NCI-H2081 treated with DMSO at 0.1 percent for 48 hours (cell line): ENCODE measurements around the gene MIR17HG.
"Not testable (repeated sequence)": the region's sequence is repeated elsewhere in the genome, so short reads cannot be mapped to it uniquely, and the experiment has no call there.

Source experiments
- DNase-seq: peaks from one replicate; lab custom pipeline; 2025; lab: John Stamatoyannopoulos, UW

The MIR17HG gene

DNA sequence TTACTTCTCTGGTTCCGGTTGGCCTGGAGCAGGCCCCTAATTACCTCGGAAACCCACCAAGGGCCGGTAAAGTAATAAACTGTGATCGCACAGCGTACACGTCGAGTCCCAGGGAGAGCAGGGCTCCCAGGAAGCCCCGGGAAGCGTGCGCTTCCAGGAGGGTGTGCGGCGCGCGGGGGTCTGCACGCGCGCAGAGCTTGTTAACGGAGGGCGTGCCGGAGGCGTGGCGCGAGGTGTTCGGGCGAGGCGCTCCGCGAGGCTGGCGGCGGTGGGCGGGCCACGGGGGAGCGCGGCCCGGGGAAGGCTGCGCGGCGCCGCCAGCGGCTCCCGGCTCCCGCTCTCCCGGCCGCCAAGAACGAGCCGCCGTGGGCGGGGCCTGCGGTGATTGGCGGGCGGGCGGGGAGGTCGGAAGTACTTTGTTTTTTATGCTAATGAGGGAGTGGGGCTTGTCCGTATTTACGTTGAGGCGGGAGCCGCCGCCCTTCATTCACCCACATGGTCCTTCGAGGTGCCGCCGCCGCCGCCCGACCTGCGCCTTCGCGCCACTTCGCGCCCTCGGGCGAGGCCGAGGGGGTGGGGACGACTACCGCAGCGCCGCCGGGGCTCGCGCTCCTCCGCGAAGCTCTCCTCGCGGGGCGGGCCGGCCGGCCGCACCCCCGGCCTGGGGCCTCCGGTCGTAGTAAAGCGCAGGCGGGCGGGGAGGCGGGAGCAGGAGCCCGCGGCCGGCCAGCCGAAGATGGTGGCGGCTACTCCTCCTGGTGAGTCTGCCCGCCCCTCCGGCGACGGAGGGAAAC lies at the start of gene MIR17HG:
Gene MIR17HG, plus strand, starts transcription at position 486 of the 794 bp plus-strand sequence.
- peak; percentile 76 for DNase-seq

DNA sequence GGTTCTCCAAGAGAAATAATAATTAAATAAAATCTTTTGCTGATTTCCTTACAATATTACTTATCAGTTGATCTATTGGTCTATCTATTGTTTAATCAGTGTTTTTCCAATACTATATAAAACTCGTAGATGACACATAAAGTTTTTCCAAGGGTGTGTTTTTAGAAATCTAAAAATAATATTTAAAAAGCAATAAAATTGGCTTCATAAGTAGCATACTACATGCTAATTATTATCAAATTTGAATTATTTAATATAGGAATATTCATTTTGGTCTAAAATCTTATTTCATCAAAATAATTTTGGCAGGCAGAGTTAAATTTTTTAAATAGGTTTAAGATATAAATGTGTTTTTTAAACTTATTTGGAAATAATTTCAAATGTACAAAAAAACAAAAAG lies 49.4 kb upstream of the MIR17HG start:
- DNase-seq = no peak

DNA sequence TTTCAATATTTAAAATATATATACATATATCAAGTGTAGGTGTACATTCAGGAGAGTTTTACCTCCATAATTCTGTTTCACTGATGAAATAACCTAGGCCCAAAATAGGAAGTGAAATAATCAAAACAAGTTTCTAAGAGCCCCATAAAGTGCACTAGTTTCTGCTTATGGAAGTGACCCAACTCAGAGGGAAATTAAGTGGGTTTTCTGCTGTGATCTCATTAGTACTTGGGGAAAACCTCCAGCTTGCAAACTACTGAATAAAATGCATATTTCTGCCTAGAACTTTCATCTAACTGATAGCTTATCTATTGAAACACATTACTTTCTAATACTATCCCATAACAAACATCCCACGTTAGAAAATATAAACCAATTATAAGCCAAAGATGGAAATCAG lies 45.4 kb upstream of the MIR17HG start:
- no peak for DNase-seq

DNA sequence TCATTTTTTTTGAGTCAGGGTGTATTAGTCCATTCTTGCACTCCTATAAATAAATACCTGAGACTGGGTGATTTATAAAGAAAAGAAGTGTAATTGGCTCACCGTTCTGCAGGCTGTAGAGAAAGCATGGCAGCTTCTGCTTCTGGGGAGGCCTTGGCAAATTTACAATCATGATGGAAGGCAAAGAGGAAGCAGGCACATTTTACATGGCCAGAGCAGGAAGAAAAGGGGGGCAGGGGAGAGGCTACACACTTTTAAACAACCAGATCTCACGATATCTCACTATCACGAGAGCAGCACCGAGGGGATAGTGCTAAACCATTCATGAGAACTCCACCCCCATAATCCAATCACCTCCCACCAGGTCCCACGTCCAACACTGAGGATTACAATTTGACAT lies 44.5 kb upstream of the MIR17HG start:
- DNase-seq = no peak

DNA sequence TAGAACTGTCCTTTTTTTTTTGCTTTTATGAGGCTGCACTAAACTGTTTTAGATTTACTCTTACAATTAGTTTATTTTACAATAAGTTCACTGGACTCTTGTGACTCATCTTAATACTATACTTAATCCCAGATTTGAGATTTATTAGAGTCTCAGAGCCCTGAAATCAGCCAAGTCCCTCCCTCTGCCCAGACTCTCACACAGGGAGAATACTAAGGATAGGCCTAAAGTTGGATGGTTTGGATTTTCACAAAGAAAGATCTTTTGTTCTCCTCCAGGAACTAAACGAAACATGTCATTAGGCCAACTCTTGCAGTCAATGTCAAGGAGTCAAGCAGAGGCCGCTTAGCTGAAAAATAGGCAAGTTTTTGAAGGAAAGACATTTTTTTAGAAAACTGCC lies 42.7 kb upstream of the MIR17HG start:
- DNase-seq = no peak

DNA sequence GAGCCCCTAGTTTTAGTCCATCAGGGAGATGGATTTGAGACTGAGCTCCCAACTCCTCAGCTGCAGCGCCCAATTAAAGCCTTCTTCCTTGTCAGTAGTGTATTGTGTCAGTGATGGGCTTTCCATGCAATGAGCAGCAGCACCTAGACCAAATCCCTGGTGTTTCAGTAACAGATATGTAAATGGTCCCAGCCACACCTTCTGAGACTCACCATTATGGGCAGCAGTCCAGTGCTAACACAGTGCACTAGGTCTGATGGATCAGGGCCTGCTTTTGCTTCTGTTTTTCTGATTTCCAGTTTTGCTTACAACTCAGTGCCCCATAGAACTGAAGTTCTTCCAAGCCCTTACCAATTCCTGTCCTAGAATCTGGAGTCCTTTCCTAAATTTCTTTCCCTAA lies 41.8 kb upstream of the MIR17HG start:
- no peak for DNase-seq

DNA sequence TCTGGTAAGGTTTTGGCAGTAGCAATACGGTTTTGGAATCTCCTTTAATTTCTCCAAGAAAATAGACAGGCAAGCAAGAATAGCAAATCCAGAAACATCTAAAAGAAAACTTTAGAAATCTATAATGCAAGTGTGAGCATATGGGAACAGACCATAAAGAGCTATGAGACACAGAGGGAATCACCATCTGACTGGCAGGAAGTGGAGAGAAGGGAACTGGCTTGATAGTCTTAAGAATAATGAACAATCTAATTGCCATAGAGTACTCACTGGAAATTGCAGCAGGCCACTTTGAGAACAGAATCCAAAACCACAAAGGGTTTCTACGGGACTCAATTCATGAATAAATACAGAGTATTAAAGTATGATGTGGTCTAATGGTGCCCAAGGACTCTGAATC lies 39.6 kb upstream of the MIR17HG start:
- DNase-seq = no peak

DNA sequence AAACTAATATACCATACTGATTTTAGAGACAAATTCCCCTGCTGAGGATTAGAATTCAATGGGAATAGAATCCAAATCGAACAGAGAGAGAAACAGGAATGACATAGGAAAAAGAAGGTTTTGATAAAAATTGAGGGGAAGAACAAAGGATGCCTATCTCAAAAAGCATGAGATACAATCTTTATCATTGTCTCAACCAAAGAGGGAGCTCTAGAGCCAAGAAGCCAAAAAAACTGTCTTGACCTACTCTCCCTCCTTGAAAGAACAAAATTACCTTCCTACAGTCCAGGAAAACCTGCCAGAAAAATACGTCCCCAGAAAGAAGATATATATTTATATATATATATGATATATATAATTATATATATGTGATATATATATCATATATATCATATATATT lies 39.2 kb upstream of the MIR17HG start:
- DNase-seq = no peak

DNA sequence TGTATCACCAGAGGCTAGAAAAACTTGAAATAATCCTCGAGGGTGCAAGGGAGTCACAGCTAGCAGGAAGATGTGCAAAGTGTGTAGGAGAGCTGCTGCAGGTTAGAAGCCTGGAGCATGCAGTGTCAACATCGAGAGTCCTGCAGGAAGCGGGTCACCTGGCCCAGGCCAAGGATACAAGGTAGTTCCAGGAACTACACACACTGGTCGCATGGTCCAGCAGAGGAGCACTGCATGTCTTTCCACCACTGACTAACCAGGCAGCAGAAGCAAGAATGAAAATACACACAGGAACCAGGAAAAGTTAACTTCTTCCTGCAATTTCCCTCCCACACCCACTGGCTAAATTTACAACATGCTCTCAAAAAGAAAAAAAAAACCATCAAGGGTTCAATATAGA lies 36.0 kb upstream of the MIR17HG start:
- no peak for DNase-seq

DNA sequence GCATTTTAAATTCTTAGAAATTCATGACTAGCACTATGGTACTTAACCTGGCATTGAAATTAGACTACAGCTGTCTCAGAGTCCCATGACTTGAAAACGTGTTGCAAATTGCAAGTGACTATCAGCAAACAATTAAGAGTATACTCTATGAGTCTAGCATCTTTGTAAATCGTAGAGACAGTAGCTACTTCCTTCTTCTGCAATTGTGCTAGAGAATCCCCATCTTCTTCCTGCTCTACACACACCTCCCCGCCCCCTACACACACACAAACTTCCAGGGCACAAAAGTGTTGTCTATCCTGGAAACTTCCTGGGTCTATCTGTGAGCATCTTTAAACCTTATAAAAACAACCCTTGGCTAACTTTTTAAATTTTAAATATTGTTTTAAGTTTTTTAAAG lies 35.2 kb upstream of the MIR17HG start:
- DNase-seq = no peak

DNA sequence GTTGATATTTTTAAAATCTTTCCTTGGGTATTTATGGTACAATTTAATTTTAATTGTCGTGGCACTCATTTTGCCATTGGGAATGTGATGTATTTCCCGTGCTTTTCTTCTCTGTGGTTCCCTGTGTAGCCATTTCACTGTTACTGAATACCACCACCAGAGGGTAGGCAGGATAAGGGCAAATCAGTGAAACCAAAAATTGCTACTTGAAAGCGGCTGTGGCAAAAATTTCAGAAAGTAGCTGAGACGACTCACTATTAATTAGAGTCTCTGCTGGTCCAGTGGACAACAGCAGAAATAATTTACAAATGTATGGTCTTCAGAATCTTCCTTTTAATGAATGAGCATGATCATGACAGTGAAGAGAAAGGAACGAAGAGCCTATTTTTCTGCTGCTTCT lies 34.4 kb upstream of the MIR17HG start:
- DNase-seq = no peak

DNA sequence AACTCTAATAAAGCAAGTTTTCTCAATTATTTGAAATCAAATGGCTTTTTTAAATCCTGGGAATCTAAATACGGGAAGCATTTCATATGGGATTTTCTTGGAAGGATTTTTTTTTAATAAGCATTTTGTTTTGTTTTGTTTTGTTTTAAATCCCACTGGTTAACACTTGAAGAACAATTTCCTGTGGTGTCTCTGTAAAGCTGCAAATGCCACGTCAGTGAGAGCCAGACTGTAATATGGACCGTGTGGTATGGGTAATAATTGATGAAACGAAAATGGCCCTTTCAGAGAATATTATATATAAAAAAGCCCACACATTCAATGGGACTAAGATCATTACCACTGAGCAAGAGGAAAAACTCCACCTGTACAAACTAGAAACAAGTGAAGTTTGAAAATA lies 33.9 kb upstream of the MIR17HG start:
- no peak for DNase-seq

DNA sequence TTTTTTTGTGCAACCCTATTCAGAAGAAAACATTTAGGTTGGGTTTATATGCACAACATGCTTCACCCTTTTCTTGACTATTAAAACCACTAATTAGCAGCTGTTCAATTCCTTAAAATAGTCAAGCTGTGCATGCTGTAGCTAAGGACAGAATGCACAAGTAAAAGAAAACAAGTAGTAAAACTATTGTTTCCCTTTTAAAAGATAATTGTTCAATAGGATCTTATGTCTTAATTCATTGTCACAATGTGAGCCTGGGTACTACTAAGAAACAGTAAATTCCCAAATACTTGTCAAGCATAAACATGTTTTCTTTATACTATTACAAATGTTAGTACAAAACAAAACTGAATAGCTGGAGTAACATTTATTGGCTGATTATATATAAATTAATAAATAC lies 32.6 kb upstream of the MIR17HG start:
- no peak for DNase-seq

DNA sequence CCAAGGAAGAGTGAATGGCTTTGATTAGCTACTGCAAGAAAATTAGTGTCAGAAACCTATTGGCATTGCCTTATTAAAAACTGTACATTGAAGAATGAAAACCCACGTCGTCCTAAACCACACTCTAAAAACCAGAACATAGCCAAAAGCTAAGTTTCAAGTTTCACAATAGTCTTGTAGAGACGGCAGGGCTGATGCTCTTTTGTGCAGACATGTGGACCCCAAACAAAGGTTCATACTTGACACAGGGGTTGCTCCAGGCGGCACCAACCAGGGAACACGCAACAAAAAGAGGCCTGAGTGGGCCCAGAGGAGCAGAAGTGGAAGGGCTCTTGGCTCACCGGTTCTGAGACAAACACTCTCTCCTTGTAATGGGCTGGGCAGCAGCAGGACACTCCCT lies 28.6 kb upstream of the MIR17HG start:
- DNase-seq = no peak

DNA sequence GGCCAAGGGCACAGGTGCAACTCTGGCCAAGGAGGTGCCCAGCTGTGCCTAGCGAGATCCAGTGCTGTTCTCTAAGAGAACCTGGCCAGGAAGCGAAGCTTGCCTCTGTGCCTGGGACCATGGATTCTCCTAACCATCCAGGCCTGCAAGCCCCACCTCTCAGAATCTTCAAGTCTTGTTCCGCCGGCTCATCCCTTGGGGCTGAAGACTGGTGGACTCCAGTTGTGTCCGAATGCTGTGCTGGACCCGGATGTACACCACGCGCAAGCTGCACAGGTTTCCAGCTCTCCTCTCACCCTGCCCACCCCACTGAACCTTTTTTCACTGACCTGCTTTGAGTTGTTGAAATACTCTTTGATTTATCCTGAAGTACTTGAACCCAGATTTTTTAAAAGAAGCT lies 27.5 kb upstream of the MIR17HG start:
- no peak for DNase-seq

DNA sequence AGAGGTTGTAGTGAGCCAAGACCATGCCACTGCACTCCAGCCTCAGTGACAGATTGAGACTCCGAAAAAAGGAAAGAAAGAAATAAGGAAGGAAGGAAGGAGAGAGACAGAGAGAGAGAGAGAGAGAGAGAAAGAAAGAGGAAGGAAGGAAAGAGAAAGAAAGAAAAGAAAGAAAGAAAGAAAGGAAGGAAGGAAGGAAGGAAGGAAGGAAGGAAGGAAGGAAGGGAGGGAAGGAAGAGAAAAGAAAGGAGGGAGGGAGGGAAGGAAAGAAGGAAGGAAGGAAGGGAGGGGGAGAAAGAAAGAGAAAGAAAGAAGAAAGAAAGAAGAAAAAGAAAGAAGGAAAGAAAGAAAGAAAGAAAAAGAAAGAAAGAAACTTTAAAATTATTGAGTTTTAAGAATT lies 26.5 kb upstream of the MIR17HG start:
- DNase-seq = not testable (repeated sequence)

DNA sequence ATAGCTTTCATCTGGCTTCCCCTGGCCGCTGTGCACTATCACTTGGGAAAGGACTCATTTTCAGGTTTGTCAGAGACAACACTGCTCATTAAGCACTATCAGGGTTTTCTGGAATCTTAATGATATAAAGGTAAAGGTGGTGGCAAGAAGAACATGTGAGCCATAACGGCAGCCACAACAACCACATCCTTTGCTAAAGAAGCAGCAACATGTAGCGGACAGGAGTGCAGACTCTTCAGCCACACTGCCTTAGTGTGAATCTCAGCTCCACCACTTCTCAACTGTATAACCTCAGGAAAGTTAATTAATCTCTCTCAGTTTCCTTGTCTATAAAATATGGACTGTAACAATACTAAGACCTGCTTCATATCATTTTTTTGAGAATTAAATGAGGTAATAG lies 24.1 kb upstream of the MIR17HG start:
- DNase-seq = no peak

DNA sequence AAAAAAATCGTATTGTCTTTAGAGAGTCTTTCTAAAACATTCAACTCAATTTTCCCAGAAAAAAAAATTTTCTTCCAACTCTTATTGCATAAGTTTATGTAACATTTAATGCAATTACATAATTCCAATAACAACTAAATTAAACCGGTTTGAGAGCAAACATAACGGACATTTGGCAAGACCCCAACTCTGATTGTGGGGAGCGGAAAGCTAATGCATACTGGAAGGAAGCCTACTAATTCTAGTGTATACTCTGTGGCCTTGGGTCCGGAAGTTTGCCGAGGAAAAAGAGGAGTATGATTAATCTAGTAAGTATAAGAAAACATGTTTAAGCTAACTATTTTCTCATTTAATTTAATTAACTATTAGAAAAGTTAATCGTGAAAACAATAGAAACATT lies 21.3 kb upstream of the MIR17HG start:
- DNase-seq = no peak

DNA sequence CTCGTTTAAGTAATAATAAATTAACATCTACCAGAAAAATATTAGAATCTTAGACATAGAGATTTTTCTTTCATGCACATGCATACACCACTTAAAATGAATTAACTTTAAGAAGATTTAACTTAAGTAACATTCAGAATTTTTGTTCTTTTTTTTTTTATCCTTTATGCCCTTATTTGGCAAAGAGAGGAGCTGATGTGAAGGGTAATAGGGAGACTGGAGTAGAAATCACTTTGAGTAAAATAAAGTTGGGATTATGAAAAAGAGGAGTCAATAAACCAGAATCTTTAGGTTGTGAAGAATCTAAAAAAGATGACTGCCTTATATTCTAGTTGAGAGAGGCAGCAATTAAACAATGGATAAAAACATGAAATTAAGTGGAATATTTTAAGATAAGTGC lies 18.8 kb upstream of the MIR17HG start:
- no peak for DNase-seq

DNA sequence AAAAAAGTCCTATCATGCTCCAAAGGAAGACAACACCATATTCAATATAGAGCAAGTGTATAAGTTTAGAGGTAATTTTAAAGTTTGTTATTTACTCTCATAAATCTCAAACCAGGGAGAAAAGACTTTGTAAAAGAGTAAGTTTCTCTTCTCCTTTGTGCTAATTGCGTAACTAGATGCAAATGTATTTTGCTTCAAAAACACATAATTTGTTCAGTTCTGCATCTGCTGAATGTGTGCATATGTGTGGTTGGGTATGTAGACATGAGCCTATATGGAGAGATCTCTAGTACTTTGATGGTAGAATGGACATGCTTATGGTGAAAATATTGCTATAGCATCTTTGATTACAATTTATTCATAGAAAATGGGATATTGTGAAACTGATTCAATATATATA lies 17.8 kb upstream of the MIR17HG start:
- no peak for DNase-seq

DNA sequence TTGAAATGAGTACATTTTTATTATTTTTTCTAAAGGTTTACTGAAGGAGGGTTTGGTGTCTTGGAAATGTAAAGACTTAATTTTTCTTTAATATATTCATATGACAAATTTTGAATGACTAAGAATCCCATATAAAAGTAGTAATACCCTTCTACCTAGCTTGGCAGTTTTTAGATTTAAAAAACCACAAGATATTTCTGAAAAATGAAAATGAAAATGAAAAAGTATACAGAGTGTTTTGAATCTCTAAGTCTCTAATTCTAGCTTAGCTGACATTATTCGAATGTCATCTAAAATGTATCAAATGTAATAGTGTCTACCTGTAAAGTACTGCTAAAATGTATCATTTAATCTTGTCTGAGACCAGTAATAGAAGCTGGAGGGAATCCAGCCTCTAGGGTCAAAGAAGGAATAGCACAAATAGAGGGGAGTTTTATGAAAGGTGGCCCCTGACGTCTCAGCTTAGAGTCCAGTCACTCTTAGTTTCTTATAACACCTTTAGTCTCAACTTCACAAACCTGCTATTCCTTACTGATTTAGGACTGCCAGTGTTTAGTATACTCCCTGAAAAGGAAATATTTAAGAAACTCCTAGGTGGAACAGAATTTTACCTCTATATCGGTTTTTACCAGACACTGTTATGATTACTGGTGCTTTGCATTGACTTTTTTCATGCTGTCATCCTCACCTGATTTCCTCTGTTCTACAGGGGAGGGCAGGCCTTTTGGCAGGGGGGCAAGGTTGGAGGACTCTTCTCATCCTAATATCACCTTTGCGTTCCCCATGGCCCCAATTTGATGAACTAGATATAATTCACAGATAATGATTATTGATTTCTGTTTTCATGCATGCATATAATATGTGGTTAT lies 16.2 kb upstream of the MIR17HG start:
- no peak for DNase-seq

DNA sequence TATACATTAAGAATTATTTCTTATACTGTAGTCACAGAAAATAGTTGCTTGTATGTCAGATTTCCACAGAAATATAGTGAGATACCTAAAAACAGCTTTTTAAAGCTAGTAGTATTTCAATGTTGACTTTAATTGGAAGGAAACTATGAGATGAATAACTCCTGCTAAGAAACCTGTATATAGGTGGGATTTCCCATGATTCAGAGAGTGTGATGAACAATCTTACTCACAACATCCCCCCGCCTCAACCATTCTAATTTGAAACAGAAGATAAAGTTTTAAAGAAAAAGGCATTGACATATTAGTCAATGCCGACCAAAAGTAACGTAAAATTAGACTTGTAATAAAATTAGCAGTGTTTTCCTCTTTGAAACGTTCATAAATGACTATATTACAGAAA lies 1.4 kb upstream of the MIR17HG start:
- DNase-seq = no peak

DNA sequence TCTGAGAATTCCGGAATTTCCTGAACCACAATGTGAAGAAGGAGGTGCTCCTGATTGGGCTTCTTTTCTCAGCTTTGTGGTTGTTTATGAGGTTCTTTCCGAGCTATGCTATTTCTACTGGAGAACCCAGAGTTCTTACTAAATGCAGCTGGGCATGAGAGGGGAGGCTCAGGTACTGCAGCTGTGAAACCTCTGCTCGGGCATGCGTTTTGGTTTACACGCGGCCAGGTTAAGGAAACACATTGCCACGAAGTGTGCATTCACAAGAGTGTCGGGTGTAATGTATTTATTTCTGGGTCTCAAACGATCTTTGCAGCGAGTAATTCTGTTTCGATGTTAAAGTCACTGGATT lies 661 bp upstream of the MIR17HG start:
- DNase-seq = no peak
